ENCODE data around the gene MRGPRE.

DNA sequence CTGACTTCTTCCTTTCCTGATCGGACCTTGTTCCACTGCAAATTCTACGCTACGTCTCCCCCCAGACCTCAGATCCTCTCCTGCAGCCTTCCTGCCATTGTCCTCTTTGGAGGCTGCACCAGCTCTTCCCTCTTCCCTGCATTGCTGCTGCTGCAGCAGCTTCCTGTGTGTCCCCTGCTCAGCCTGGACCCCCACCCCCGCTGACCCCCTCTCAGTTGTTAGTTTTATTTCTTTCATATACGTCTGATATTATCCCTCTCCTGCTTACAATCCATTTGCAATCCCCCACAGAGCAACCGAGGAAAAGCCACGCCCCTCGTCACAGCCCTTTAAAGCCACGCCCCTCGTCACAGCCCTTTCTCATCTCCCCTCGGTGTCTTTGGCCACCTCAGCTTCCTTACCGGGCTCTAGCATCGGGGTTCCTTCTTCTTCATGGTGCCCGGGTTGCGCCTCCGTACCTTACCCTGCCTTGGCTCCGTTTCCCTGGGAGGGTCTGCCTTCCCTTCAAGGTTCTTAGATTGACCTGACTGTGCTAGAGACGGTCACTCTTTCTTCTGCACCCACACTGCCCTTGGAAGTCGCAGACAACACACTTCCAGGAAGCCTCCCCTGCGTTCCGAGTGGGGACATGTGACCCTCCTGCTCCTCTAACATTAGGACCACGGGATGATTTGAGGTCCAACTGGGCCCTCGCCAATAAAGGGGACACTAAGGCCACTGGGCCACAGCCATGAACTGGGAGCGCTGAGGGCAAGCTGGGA, 18.4 kb downstream of the MRGPRE start:
- TF ChIP-seq SP1 (IDR thresholded peaks at IDR 0.05) (no peak), FOXM1 (IDR thresholded peaks at IDR 0.05; ENCODE audit: borderline replicate concordance) (no peak), ARNT (IDR thresholded peaks at IDR 0.05) (no peak), ZNF384 (IDR thresholded peaks at IDR 0.05) (no peak), HDGF (IDR thresholded peaks at IDR 0.05; ENCODE audit: borderline replicate concordance) (no peak), BHLHE40 (IDR thresholded peaks at IDR 0.05; ENCODE audit: borderline replicate concordance) (no peak), CTBP1 (IDR thresholded peaks at IDR 0.05; ENCODE audit: borderline replicate concordance) (no peak), TARDBP (IDR thresholded peaks at IDR 0.05) (no peak), FOXA1 (IDR thresholded peaks at IDR 0.05) (no peak), FOXK2 (IDR thresholded peaks at IDR 0.05) (no peak), SUZ12 (IDR thresholded peaks at IDR 0.05) (no peak)

Data from HEK293T (cell line).